Left ventricle myocardium inferior (tissue), 1 donor: Measurements from ENCODE around the gene CEACAM1. TPM values are rescaled to one million over a fixed set of nuclear protein-coding genes. Genes with fewer than 3 reads are reported as not detected.
"Not testable (repeated sequence)": the region's sequence is repeated elsewhere in the genome, so short reads cannot be mapped to it uniquely, and the experiment has no call there.

Experiments used
- DNase-seq: peaks from one replicate; pipeline ENCODE4 v3.0.0-alpha.2; 2020
- H3K27ac ChIP-seq: fragments of 200-600 bp; replicated peaks from 2 replicates; pipeline ENCODE4 v1.8.0; 2021
- H3K27me3 ChIP-seq: fragments of 200-600 bp; 2 replicates; pipeline ENCODE4 v1.8.0; 2021; ENCODE audit warnings: low read depth
- H3K36me3 ChIP-seq: fragments of 200-600 bp; 2 replicates; pipeline ENCODE4 v1.8.0; 2021
- H3K4me1 ChIP-seq: fragments of 200-600 bp; 2 replicates; pipeline ENCODE4 v1.8.0; 2021
- H3K4me3 ChIP-seq: fragments of 200-600 bp; 2 replicates; pipeline ENCODE4 v1.8.0; 2021; ENCODE audit warnings: mild to moderate bottlenecking, moderate library complexity
- H3K9me3 ChIP-seq: fragments of 200-600 bp; replicated peaks from 2 replicates; pipeline ENCODE4 v1.8.0; 2021
- CTCF ChIP-seq: fragments of 200-600 bp; IDR thresholded peaks from 2 replicates; pipeline ENCODE4 v1.8.0; 2021; ENCODE audit warnings: antibody characterized with exemption, mild to moderate bottlenecking, borderline replicate concordance
- intact Hi-C: fragments of 100-400 bp; cut with micrococcal nuclease; formaldehyde crosslinking; loops from one replicate; pipeline ENCODE4 v1.11.0; 2022
- total RNA-seq: library from RNA; stranded (reverse); fragmentation: NEBNext Ultra II Directional; extraction: Animal tissue kit (Norgen Biotek cat#: 25700); gene quantifications from one replicate; pipeline ENCODE4 v1.2.1, GENCODE V29; 2021
- donor health status: DM: no; HTN: yes; CAD: no; lungs with severe emphysema.

The CEACAM1 gene
- total RNA-seq, 1 donor from 2014 or later = 3.4 TPM

DNA sequence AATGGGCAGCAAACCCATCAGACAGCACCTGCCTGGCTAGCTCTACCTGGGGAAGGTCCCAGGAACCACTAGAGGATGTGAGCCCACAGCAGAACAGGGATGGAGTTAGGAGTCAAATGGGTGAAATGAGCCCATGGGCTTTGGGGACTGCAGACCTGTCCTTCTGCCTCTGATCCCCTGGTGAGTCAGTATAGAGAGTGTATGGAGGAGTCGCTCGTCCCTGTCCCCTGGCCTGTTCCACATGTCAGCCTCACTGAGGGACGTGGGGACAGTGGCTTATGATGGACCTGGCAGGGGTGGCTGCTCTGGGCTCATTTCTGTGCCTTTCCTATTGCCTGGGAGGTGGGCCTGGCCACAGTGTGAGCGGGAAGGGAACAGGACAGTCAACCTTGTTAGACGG, 4.0 kb downstream of the CEACAM1 start:
- no peaks in the 10 kb centered on the region for H3K27me3 ChIP-seq
- DNase-seq = no peak
- peaks cover 25% of the 10 kb centered on the region for H3K4me1 ChIP-seq
- H3K4me3 ChIP-seq = no peak overlapping the region
- H3K27ac ChIP-seq = no peak overlapping the region
- no peaks in the 10 kb centered on the region for H3K9me3 ChIP-seq
- no peaks in the 10 kb centered on the region for H3K36me3 ChIP-seq
- intact Hi-C loops = no loop called here
- no peak for TF ChIP-seq CTCF

DNA sequence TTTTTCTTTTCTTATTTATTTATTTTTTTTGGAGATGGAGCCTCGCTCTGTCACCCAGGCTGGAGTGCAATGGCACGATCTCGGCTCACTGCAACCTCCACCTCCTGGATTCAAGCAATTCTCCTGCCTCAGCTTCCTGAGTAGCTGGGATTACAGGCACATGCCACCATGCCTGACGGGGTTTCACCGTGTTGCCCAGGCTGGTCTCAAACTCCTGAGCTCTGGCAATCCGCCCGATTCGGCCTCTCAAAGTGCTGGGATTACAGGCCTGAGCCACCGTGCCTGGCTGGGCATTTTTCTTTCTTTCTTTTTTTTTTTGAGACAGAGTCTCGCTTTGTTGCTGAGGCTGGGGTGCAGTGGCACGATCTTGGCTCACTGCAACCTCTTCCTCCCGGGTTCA, 6.0 kb downstream of the CEACAM1 start:
- H3K9me3 ChIP-seq, H3K36me3 ChIP-seq, DNase-seq, H3K4me3 ChIP-seq, intact Hi-C loops, H3K27ac ChIP-seq, H3K27me3 ChIP-seq: not testable (repeated sequence)
- H3K4me1 ChIP-seq = peaks cover 11% of the 10 kb centered on the region

- no peaks in the 10 kb centered on the region for H3K27me3 ChIP-seq
These were observed 6.8 kb downstream of the CEACAM1 start for GRCh38 chr19:42521346-42522030.

DNA sequence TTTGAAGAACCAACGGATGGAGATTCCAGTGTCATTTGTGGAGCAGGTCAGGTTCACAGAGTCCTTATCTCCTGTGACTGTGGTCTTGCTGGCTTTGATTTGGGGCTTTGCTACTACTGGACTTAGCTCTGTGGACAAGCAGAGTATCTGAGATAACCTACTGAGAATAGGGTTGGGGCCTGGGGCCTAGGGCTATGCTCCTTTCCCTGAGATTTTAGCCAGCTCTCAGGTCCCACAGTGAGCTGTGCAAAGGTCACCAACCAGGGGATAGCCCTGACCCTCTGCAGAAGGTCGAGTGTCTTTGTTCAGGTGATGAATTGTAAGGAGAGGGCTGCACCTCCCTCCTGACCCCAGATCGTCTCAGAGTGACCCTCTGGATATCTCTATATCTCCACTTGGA, 9.2 kb downstream of the CEACAM1 start:
- Histone ChIP-seq H3K27me3 (no peaks in the 10 kb centered on the region), H3K4me3 (no peak overlapping the region), H3K9me3 (peaks cover 13% of the 10 kb centered on the region), H3K4me1 (no peaks in the 10 kb centered on the region), H3K27ac (no peak overlapping the region), H3K36me3 (no peaks in the 10 kb centered on the region)
- intact Hi-C loops = no loop called here
- no peak for DNase-seq
- no peak for TF ChIP-seq CTCF

More at GRCh38 chr19:42521346-42522030, 6.8 kb downstream of the CEACAM1 start:
- Histone ChIP-seq H3K9me3 (peaks cover 12% of the 10 kb centered on the region), H3K4me1 (peaks cover 9% of the 10 kb centered on the region), H3K27ac (no peak overlapping the region), H3K36me3 (no peaks in the 10 kb centered on the region), H3K4me3 (no peak overlapping the region)
- intact Hi-C loops = no loop called here
- TF ChIP-seq CTCF = no peak
- no peak for DNase-seq

DNA sequence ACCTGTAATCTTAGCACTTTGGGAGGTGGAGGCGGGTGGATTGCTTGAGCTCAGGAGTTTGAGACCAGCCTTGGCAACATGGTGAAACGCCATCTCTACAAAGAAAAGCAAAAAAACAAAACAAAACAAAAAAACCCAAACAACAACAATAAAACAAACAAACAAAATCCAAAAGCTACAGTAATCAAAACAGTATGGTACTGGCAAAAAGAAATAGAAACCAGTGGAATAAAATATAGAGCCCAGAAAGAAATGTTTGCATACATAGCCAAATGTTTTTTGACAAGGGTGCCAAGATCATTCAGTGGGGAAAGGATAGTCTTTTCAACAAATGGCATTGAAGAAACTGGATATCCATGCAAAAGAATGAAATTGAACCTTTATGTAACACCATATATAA, 11.5 kb downstream of the CEACAM1 start:
- intact Hi-C loops = no loop called here

More for the DNA sequence above, 11.5 kb downstream of the CEACAM1 start:
- no peak overlapping the region for H3K4me3 ChIP-seq
- DNase-seq = no peak
- TF ChIP-seq CTCF = no peak
- no peaks in the 10 kb centered on the region for H3K27me3 ChIP-seq
- H3K9me3 ChIP-seq = peaks cover 13% of the 10 kb centered on the region
- no peaks in the 10 kb centered on the region for H3K4me1 ChIP-seq
- H3K36me3 ChIP-seq = no peaks in the 10 kb centered on the region
- no peak overlapping the region for H3K27ac ChIP-seq
